Sigmoid colon (tissue), 4 donors: Measurements from ENCODE around the gene DOCK1.

ENCODE experiments used
- EP300 ChIP-seq, 4 donors: sonication (generic); formaldehyde crosslinking; IDR thresholded peaks; one replicate each; pipeline ENCODE4 v1.6.1; 2017; ENCODE audit warnings: antibody characterized with exemption in 4 of 4
- POLR2A ChIP-seq, 2 donors: fragments of 450-650 bp; IDR thresholded peaks; one replicate each; pipeline ENCODE4 v1.6.1; 2016; ENCODE audit warnings: antibody characterized with exemption in 2 of 2, mild to moderate bottlenecking in 2 of 2, moderate library complexity in 2 of 2
- POLR2AphosphoS5 ChIP-seq, 4 donors: sonication (generic); formaldehyde crosslinking; IDR thresholded peaks; one replicate each; pipeline ENCODE4 v1.6.1; 2017; ENCODE audit warnings: antibody characterized with exemption in 4 of 4
- TF ChIP-seq, protein P1 (sequence below), 4 experiments: fragments of 450-650 bp in 3 of 4; fragments of 200-600 bp in 1 of 4; IDR thresholded peaks; one replicate each; pipeline ENCODE4 v1.5.1; 2016 to 2019; ENCODE audit warnings: antibody characterized with exemption in 4 of 4, mild to moderate bottlenecking in 3 of 4, moderate library complexity in 2 of 4

DNA sequence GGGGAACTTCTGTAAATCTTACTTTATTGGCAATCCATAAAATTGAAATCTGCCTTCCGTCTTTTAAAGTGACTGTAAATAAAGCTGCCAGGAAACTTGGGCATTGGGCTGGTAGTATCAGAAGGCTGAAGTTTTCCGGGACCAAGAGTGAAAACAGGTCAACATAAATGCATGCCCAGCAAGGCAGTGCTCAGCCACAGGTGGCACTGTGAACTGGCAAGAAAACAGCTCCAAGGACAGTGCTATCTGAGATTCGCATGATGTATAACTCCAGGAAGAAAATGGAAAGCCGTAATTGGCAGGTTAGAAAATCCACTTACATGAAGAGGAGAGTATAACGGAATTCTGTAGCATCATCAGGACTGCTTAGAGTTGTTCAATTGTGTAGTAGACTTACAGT lies 293.1 kb downstream of the DOCK1 start:
- TF ChIP-seq, protein P1, sequence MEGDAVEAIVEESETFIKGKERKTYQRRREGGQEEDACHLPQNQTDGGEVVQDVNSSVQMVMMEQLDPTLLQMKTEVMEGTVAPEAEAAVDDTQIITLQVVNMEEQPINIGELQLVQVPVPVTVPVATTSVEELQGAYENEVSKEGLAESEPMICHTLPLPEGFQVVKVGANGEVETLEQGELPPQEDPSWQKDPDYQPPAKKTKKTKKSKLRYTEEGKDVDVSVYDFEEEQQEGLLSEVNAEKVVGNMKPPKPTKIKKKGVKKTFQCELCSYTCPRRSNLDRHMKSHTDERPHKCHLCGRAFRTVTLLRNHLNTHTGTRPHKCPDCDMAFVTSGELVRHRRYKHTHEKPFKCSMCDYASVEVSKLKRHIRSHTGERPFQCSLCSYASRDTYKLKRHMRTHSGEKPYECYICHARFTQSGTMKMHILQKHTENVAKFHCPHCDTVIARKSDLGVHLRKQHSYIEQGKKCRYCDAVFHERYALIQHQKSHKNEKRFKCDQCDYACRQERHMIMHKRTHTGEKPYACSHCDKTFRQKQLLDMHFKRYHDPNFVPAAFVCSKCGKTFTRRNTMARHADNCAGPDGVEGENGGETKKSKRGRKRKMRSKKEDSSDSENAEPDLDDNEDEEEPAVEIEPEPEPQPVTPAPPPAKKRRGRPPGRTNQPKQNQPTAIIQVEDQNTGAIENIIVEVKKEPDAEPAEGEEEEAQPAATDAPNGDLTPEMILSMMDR (IDR thresholded peaks at IDR 0.05), result no peak
- no peak for TF ChIP-seq EP300 (IDR thresholded peaks at IDR 0.05)
- no peak for TF ChIP-seq POLR2AphosphoS5 (IDR thresholded peaks at IDR 0.05)
- TF ChIP-seq POLR2A (IDR thresholded peaks at IDR 0.05), result no peak
